ENCODE measurements around the gene YWHAB. TPM values are rescaled to one million over a fixed set of nuclear protein-coding genes. Genes with fewer than 3 reads are reported as not detected.

YWHAB gene
- total RNA-seq, 1 experiment from 2014 or later, result 224 TPM

- POLR2A ChIA-PET (ENCODE audit: low non-redundant PET), result no interaction called here
- H3K4me3 ChIP-seq (ENCODE audit: low read depth, low read length, poor library complexity, severe bottlenecking), result no peak overlapping the region
These were observed 45.1 kb downstream of the YWHAB start for GRCh38 chr20:44930517-44931168.

GRCh38 chr20:44931911-44932310, 46.4 kb downstream of the YWHAB start:
- no peak for DNase-seq (ENCODE audit: low spot score)
- CTCF ChIA-PET, result no interaction called here
- Histone ChIP-seq H3K27me3 (replicated peaks; ENCODE audit: insufficient read depth, low read depth, low read length, poor library complexity) (no peaks in the 10 kb centered on the region), H3K4me3 (ENCODE audit: low read depth, low read length, poor library complexity, severe bottlenecking) (no peak overlapping the region), H3K9me3 (ENCODE audit: low read depth, low read length, poor library complexity, severe bottlenecking) (no peaks in the 10 kb centered on the region), H3K36me3 (ENCODE audit: insufficient read depth, low read length, poor library complexity, severe bottlenecking) (peaks cover 22% of the 10 kb centered on the region), H3K4me1 (ENCODE audit: insufficient read depth, low read length, poor library complexity, severe bottlenecking) (no peaks in the 10 kb centered on the region), H3K27ac (ENCODE audit: low read depth, low read length, poor library complexity, severe bottlenecking) (no peak overlapping the region)
- BruUV-seq (replicated peaks), result TSS peak; percentile 36
- POLR2A ChIA-PET (ENCODE audit: low non-redundant PET), result no interaction called here
- no peak for TF ChIP-seq CTCF (conservative IDR thresholded peaks at IDR 0.05; ENCODE audit: low read depth, low read length)
- no peak for TF ChIP-seq EZH2 (IDR thresholded peaks at IDR 0.05; ENCODE audit: borderline replicate concordance, low read depth, low read length, poor library complexity, severe bottlenecking)
- intact Hi-C loops (cut with micrococcal nuclease; ENCODE audit: unreplicated experiment), result no loop called here

More at GRCh38 chr20:44930517-44931168, 45.1 kb downstream of the YWHAB start:
- H3K4me1 ChIP-seq (ENCODE audit: insufficient read depth, low read length, poor library complexity, severe bottlenecking), result no peaks in the 10 kb centered on the region
- intact Hi-C loops (cut with micrococcal nuclease; ENCODE audit: unreplicated experiment), result no loop called here
- H3K27me3 ChIP-seq (replicated peaks; ENCODE audit: insufficient read depth, low read depth, low read length, poor library complexity), result no peaks in the 10 kb centered on the region
- peaks cover 13% of the 10 kb centered on the region for H3K36me3 ChIP-seq (ENCODE audit: insufficient read depth, low read length, poor library complexity, severe bottlenecking)
- no peaks in the 10 kb centered on the region for H3K9me3 ChIP-seq (ENCODE audit: low read depth, low read length, poor library complexity, severe bottlenecking)
- TF ChIP-seq EZH2 (IDR thresholded peaks at IDR 0.05; ENCODE audit: borderline replicate concordance, low read depth, low read length, poor library complexity, severe bottlenecking) (no peak), CTCF (conservative IDR thresholded peaks at IDR 0.05; ENCODE audit: low read depth, low read length) (no peak)
- CTCF ChIA-PET, result no interaction called here
- H3K27ac ChIP-seq (ENCODE audit: low read depth, low read length, poor library complexity, severe bottlenecking), result no peak overlapping the region
- BruUV-seq (replicated peaks), result no TSS peak
- DNase-seq (ENCODE audit: low spot score), result no peak

- CTCF ChIA-PET, result no interaction called here
- Histone ChIP-seq H3K4me1 (ENCODE audit: insufficient read depth, low read length, poor library complexity, severe bottlenecking) (no peaks in the 10 kb centered on the region), H3K4me3 (ENCODE audit: low read depth, low read length, poor library complexity, severe bottlenecking) (no peak overlapping the region), H3K27me3 (replicated peaks; ENCODE audit: insufficient read depth, low read depth, low read length, poor library complexity) (no peaks in the 10 kb centered on the region), H3K36me3 (ENCODE audit: insufficient read depth, low read length, poor library complexity, severe bottlenecking) (peaks cover 24% of the 10 kb centered on the region), H3K27ac (ENCODE audit: low read depth, low read length, poor library complexity, severe bottlenecking) (no peak overlapping the region), H3K9me3 (ENCODE audit: low read depth, low read length, poor library complexity, severe bottlenecking) (no peaks in the 10 kb centered on the region)
- DNase-seq (ENCODE audit: low spot score), result no peak
- intact Hi-C loops (cut with micrococcal nuclease; ENCODE audit: unreplicated experiment), result no loop called here
- no peak for TF ChIP-seq CTCF (conservative IDR thresholded peaks at IDR 0.05; ENCODE audit: low read depth, low read length)
- no TSS peak for BruUV-seq (replicated peaks)
- POLR2A ChIA-PET (ENCODE audit: low non-redundant PET), result interaction anchor here (0.6 kb wide), 1 partner anchor 367 kb away, joined by 3 read pairs; no protein-coding TSS in a partner anchor
These were observed 47.4 kb downstream of the YWHAB start for GRCh38 chr20:44932916-44933315.
